ENCODE measurements around the gene FKRP.

- TF ChIP-seq CTCF (IDR thresholded peaks at IDR 0.05; ENCODE audit: low read depth, low read length, poor library complexity, severe bottlenecking) (no peak), EZH2phosphoT487 (IDR thresholded peaks at IDR 0.05; ENCODE audit: borderline replicate concordance, low read length) (no peak)
These were observed 31.9 kb upstream of the FKRP start for GRCh38 chr19:46713781-46714443.
